GM12878 (cell line): ENCODE measurements around the gene FN3K. TPM values are rescaled to one million over a fixed set of nuclear protein-coding genes. Genes with fewer than 3 reads are reported as not detected.
A peak's percentile ranks its signal among the peaks of the same experiment; 100 is the strongest.

Source experiments
- ATAC-seq: fragments of 200-7000 bp; cut with Tn5 transposase; 3 replicates; pipeline ENCODE4 v1.9.1; 2020; ENCODE audit warnings: mild to moderate bottlenecking, moderate library complexity
- BruUV-seq: library from RNA; stranded (reverse); fragments of 400-500 nt; replicated peaks from 2 replicates; lab custom pipeline; 2021; lab: Mats Ljungman, UMichigan
- CTCF ChIA-PET: fragments of 300-600 bp; sonication (Branson Sonifier 250); formaldehyde crosslinking; extraction: SDS; loops from one replicate; lab custom pipeline; 2021; ENCODE audit warnings: inconsistent platforms; lab: Yijun Ruan, JAX
- POLR2A ChIA-PET: fragments of 350-600 bp; formaldehyde crosslinking; extraction: SDS; loops from one replicate; lab custom pipeline; 2021; ENCODE audit warnings: inconsistent platforms; lab: Charles Lee
- RAD21 ChIA-PET: fragments of 300-600 bp; sonication (Branson Sonifier 250); formaldehyde crosslinking; loops from one replicate; lab custom pipeline; 2023; ENCODE audit warnings: antibody characterized with exemption; ENCODE audit not compliant: unreplicated experiment; lab: Charles Lee
- SMC1A ChIA-PET: fragments of 300-600 bp; sonication (Branson Sonifier 250); formaldehyde crosslinking; loops from one replicate; lab custom pipeline; 2023; ENCODE audit not compliant: unreplicated experiment, uncharacterized antibody; lab: Charles Lee
- DNase-seq: peaks from one replicate; pipeline ENCODE4 v3.0.0-alpha.2; 2011; ENCODE audit warnings: low read depth, low spot score
- FAIRE-seq: peaks from 3 replicates; lab custom pipeline; 2011; peaks lifted over from hg19 to GRCh38; lab: Jason Lieb, UNC
- H2AFZ ChIP-seq: 2 replicates; pipeline ENCODE4 v1.6.0; 2011; ENCODE audit warnings: low read depth, low read length, control low read depth; ENCODE audit not compliant: control insufficient read depth
- H3K27ac ChIP-seq: 2 replicates; pipeline ENCODE4 v1.5.1; 2011; ENCODE audit warnings: control low read depth; ENCODE audit not compliant: control insufficient read depth, insufficient read depth
- H3K27me3 ChIP-seq, 2 experiments: replicated peaks in 1 of 2; 2 replicates each; pipeline versions ENCODE4 v1.6.0 to v1.6.1; 2011; ENCODE audit warnings: low read length in 1 of 2; ENCODE audit not compliant: control insufficient read depth in 2 of 2, insufficient read depth in 2 of 2
- H3K36me3 ChIP-seq, 2 experiments: 2 replicates each; pipeline ENCODE4 v1.5.1; 2011; ENCODE audit warnings: low read length in 1 of 2; ENCODE audit not compliant: control insufficient read depth in 2 of 2, insufficient read depth in 2 of 2
- H3K4me1 ChIP-seq: 2 replicates; pipeline ENCODE4 v1.6.1; 2011; ENCODE audit warnings: mild to moderate bottlenecking, low read length, moderate library complexity, mixed read lengths; ENCODE audit not compliant: control insufficient read depth, insufficient read depth
- H3K4me2 ChIP-seq: 2 replicates; pipeline ENCODE4 v1.6.0; 2011; ENCODE audit warnings: control low read depth; ENCODE audit not compliant: control insufficient read depth, insufficient read depth
- H3K4me3 ChIP-seq: fragments of 200-600 bp; sonication (generic); 2 replicates; pipeline ENCODE4 v1.5.1; 2016
- H3K79me2 ChIP-seq: 2 replicates; pipeline ENCODE4 v1.6.0; 2011; ENCODE audit warnings: low read length; ENCODE audit not compliant: control insufficient read depth, insufficient read depth
- H3K9ac ChIP-seq: 2 replicates; pipeline ENCODE4 v1.8.0; 2011; ENCODE audit warnings: low read length, control low read depth, mixed read lengths; ENCODE audit not compliant: control insufficient read depth, insufficient read depth
- H3K9me3 ChIP-seq: replicated peaks from 3 replicates; pipeline ENCODE4 v1.5.1; 2011; ENCODE audit warnings: mild to moderate bottlenecking, low read length; ENCODE audit not compliant: control insufficient read depth, insufficient read depth
- H4K20me1 ChIP-seq: 2 replicates; pipeline ENCODE4 v1.6.0; 2011; ENCODE audit not compliant: control insufficient read depth, insufficient read depth
- BCL11A ChIP-seq: IDR thresholded peaks from 2 replicates; pipeline ENCODE4 v1.6.1; 2011; ENCODE audit warnings: low read depth, low read length
- CBX3 ChIP-seq: fragments of 200-600 bp; sonication (generic); IDR thresholded peaks from 2 replicates; pipeline ENCODE4 v1.6.1; 2016; ENCODE audit warnings: low read depth, borderline replicate concordance
- CHD2 ChIP-seq: IDR thresholded peaks from 2 replicates; pipeline ENCODE4 v1.6.1; 2011; ENCODE audit warnings: low read depth, low read length, improper control_type of control experiment, borderline replicate concordance
- DPF2 ChIP-seq: fragments of 450-650 bp; IDR thresholded peaks from 2 replicates; pipeline ENCODE4 v1.6.1; 2017; ENCODE audit warnings: mild to moderate bottlenecking
- EP300 ChIP-seq, 2 experiments: fragments of 150-350 bp in 1 of 2; IDR thresholded peaks; 2 replicates each; pipeline ENCODE4 v1.6.1; 2011 to 2012; ENCODE audit warnings: low read depth in 2 of 2, low read length in 2 of 2, borderline replicate concordance in 1 of 2, improper control_type of control experiment in 1 of 2, inconsistent platforms in 1 of 2; ENCODE audit not compliant: control insufficient read depth in 1 of 2
- FOXK2 ChIP-seq: fragments of 450-650 bp; IDR thresholded peaks from 2 replicates; pipeline ENCODE4 v1.6.1; 2017; ENCODE audit warnings: mild to moderate bottlenecking, moderate library complexity
- KAT2A ChIP-seq: conservative IDR thresholded peaks from 2 replicates; pipeline ENCODE4 v1.6.1; 2011; ENCODE audit warnings: low read depth, low read length; ENCODE audit not compliant: control insufficient read depth
- NFIC ChIP-seq: IDR thresholded peaks from 2 replicates; pipeline ENCODE4 v1.6.1; 2012; ENCODE audit warnings: low read depth, mild to moderate bottlenecking, inconsistent platforms, low read length, moderate library complexity
- PBX3 ChIP-seq: IDR thresholded peaks from 2 replicates; pipeline ENCODE4 v1.6.1; 2011; ENCODE audit warnings: mild to moderate bottlenecking, low read depth, low read length, moderate library complexity; ENCODE audit not compliant: insufficient replicate concordance
- POLR2A ChIP-seq: IDR thresholded peaks from 2 replicates; pipeline ENCODE4 v1.6.1; 2011; ENCODE audit warnings: low read depth, mild to moderate bottlenecking, low read length
- RAD21 ChIP-seq: IDR thresholded peaks from 2 replicates; pipeline ENCODE4 v1.6.1; 2011; ENCODE audit warnings: mild to moderate bottlenecking, low read depth, low read length, moderate library complexity; ENCODE audit not compliant: insufficient read depth
- RBBP5 ChIP-seq: fragments of 200-600 bp; sonication (generic); conservative IDR thresholded peaks from 2 replicates; pipeline ENCODE4 v1.6.1; 2016
- RCOR1 ChIP-seq: conservative IDR thresholded peaks from 2 replicates; pipeline ENCODE4 v1.6.1; 2012; ENCODE audit warnings: low read depth, low read length, improper control_type of control experiment
- RELB ChIP-seq: fragments of 450-650 bp; IDR thresholded peaks from 2 replicates; pipeline ENCODE4 v1.6.1; 2017; ENCODE audit warnings: low read depth, mild to moderate bottlenecking, moderate library complexity
- SMC3 ChIP-seq: IDR thresholded peaks from 2 replicates; pipeline ENCODE4 v1.6.1; 2011; ENCODE audit warnings: low read length, improper control_type of control experiment, borderline replicate concordance
- STAT1 ChIP-seq: fragments of 450-650 bp; conservative IDR thresholded peaks from 2 replicates; pipeline ENCODE4 v1.6.1; 2014; ENCODE audit warnings: antibody characterized with exemption, mild to moderate bottlenecking
- SUPT20H ChIP-seq: IDR thresholded peaks from 2 replicates; pipeline ENCODE4 v1.6.1; 2011; ENCODE audit warnings: low read depth, mild to moderate bottlenecking, low read length, moderate library complexity, borderline replicate concordance; ENCODE audit not compliant: control insufficient read depth
- SUZ12 ChIP-seq: fragments of 200-600 bp; sonication (generic); IDR thresholded peaks from one replicate; pipeline ENCODE4 v1.6.1; 2018; ENCODE audit warnings: antibody characterized with exemption, mild to moderate bottlenecking; ENCODE audit not compliant: unreplicated experiment
- TCF3 ChIP-seq: IDR thresholded peaks from 2 replicates; pipeline ENCODE4 v1.6.1; 2012; ENCODE audit warnings: low read depth, mild to moderate bottlenecking, low read length, borderline replicate concordance; ENCODE audit not compliant: insufficient read depth
- ZBED1 ChIP-seq: IDR thresholded peaks from 2 replicates; pipeline ENCODE4 v1.6.1; 2016; ENCODE audit warnings: borderline replicate concordance
- ZNF24 ChIP-seq: fragments of 450-650 bp; IDR thresholded peaks from 2 replicates; pipeline ENCODE4 v1.6.1; 2017; ENCODE audit warnings: antibody characterized with exemption, mild to moderate bottlenecking
- ZNF274 ChIP-seq: IDR thresholded peaks from one replicate; pipeline ENCODE4 v1.8.0; 2011; ENCODE audit not compliant: insufficient read length, insufficient read depth
- ZNF384 ChIP-seq: IDR thresholded peaks from 2 replicates; pipeline ENCODE4 v1.6.1; 2012; ENCODE audit warnings: low read depth, mild to moderate bottlenecking, low read length, improper control_type of control experiment, borderline replicate concordance
- ZZZ3 ChIP-seq: IDR thresholded peaks from 2 replicates; pipeline ENCODE4 v1.6.1; 2011; ENCODE audit warnings: low read depth; ENCODE audit not compliant: control insufficient read depth, insufficient read length
- WGBS: methylation state at CpG from one replicate; pipeline ENCODE4 v1.1.6; 2016; ENCODE audit warnings: low lambda C conversion rate; ENCODE audit not compliant: insufficient replicate concordance, insufficient coverage; ENCODE audit errors: missing lambda C conversion rate; 5-methylcytosine and 5-hydroxymethylcytosine counted together
- in situ Hi-C: fragments of 300-500 bp; cut with MboI; formaldehyde crosslinking; loops from 9 replicates; pipeline ENCODE4 v1.14.3; 2018; ENCODE audit warnings: mixed read lengths
- intact Hi-C: fragments of 100-400 bp; cut with micrococcal nuclease; formaldehyde crosslinking; loops from one replicate; pipeline ENCODE4 v1.14.2; 2022; ENCODE audit not compliant: unreplicated experiment
- polyA plus RNA-seq, 11 experiments: library from polyadenylated mRNA; depleted of rRNA in 4 of 11; unstranded in 6 of 11; stranded (reverse) in 5 of 11; fragments of >200 nt; fragmentation: Nextera tagmentation in 4 of 11; fragmentation: Illumina TruSeq in 1 of 11; extraction: Ambion mirVana in 4 of 11; extraction: Trizol in 1 of 11; gene quantifications; 1 replicate in 1 of 11; 2 replicates in 10 of 11; pipeline versions ENCODE4 v1.2.1 to v1.2.3, GENCODE V29; 2011 to 2016; ENCODE audit warnings: inconsistent platforms in 2 of 11, missing spikeins in 2 of 11, low read depth in 1 of 11
- total RNA-seq, 4 experiments: library from RNA; depleted of rRNA in 3 of 4; stranded (reverse); fragments of >200 nt in 3 of 4; fragmentation: Illumina TruSeq in 1 of 4; extraction: Trizol in 1 of 4; gene quantifications; 2 replicates each; pipeline versions ENCODE4 v1.2.1 to v1.2.3, GENCODE V29; 2013 to 2021

Gene FN3K
- total and polyA plus RNA-seq, 10 of the 15 experiments (the other 5 are each of a cell fraction or from before 2014, with no cell fraction given), result 0.08 to 0.51 (median 0.17) TPM; not detected in 7

- no TSS peak for BruUV-seq
- ChIA-PET POLR2A (no interaction called here), CTCF (no interaction called here), RAD21 (no interaction called here), SMC1A (no interaction called here)
- H3K4me2 ChIP-seq, result no peak overlapping the region
- peaks cover 4 to 9% of the 10 kb centered on the region in 2 experiments; a peak in 3 of 4 replicates for H3K36me3 ChIP-seq
- H3K4me3 ChIP-seq, result no peak overlapping the region
- no peaks in the 10 kb centered on the region for H3K9me3 ChIP-seq
- no peak for FAIRE-seq
- no peaks in the 10 kb centered on the region for H3K27me3 ChIP-seq
- WGBS, result 93% methylated on average over 26 of the region's 26 CpGs
- H3K4me1 ChIP-seq, result no peaks in the 10 kb centered on the region
- H3K79me2 ChIP-seq, result peaks cover 1% of the 10 kb centered on the region; the same call in 1 of the 2 replicates
- no peak overlapping the region for H2AFZ ChIP-seq
- ATAC-seq, result no peak
- no peaks in the 10 kb centered on the region for H4K20me1 ChIP-seq
- no peak overlapping the region for H3K9ac ChIP-seq
- in situ Hi-C loops (no loop called here), intact Hi-C loops (no loop called here)
- no peak overlapping the region for H3K27ac ChIP-seq
- DNase-seq, result no peak
- TF ChIP-seq CBX3 (no peak), SMC3 (no peak), TCF3 (peak; percentile 85), NFIC (0 out of 2 replicates have a peak, but pooled peaks have one; percentile 36), ZNF24 (no peak), RCOR1 (no peak), PBX3 (peak; percentile 67), FOXK2 (no peak), RAD21 (no peak), KAT2A (no peak), ZBED1 (no peak), DPF2 (no peak), SUZ12 (no peak), EP300 (IDR thresholded peaks at IDR 0.05; ENCODE audit: borderline replicate concordance in 1 of 2, control insufficient read depth in 1 of 2, low read depth in 2 of 2, low read length in 2 of 2) (no peak), RBBP5 (no peak), ZNF384 (no peak), BCL11A (no peak), ZZZ3 (no peak), ZNF274 (no peak), RELB (no peak), POLR2A (0 out of 2 replicates have a peak, but pooled peaks have one; percentile 43), STAT1 (no peak), SUPT20H (no peak), CHD2 (no peak)
These were observed 12.1 kb upstream of the FN3K start for GRCh38 chr17:82723169-82723807.
